NCI-H748 (cell line): ENCODE data around the gene UBQLNL.

ENCODE experiments used
- DNase-seq: peaks from one replicate; lab custom pipeline; 2025; ENCODE audit not compliant: unreplicated experiment; lab: John Stamatoyannopoulos, UW

UBQLNL gene, protein sequence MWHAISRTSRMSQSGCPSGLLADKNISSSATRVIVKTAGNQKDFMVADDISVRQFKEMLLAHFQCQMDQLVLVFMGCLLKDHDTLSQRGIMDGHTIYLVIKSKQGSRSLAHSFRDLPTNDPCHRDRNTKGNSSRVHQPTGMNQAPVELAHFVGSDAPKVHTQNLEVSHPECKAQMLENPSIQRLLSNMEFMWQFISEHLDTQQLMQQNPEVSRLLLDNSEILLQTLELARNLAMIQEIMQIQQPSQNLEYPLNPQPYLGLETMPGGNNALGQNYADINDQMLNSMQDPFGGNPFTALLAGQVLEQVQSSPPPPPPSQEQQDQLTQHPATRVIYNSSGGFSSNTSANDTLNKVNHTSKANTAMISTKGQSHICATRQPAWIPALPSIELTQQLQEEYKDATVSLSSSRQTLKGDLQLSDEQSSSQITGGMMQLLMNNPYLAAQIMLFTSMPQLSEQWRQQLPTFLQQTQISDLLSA

GRCh38 chr11:5516599-5516998 lies at the start of gene UBQLNL:
TSS of gene UBQLNL (minus strand) at chr11:5516699. CDS start at chr11:5516441, 258 bp downstream.
- DNase-seq = no peak

- DNase-seq = no peak
Measured at GRCh38 chr11:5564259-5565019, 47.9 kb upstream of the UBQLNL start.

DNA sequence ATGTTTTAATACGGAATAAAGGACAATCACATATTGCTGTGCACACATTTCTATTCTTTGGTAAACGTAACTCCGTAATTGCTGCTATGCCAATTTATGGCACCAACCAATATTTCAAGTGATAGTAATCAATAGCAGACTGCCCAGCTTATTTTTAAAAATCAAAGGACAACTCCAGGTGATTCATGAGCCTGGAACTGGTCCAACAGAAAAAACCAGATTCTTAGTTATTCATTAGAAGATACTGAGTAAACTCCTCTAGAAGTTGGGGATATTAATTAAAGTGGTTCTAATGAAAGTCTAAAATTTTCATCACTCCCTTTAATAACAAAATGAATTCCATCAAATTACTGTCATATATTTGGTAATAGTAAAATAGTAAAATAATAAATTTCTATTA lies 41.3 kb upstream of the UBQLNL start:
- no peak for DNase-seq

DNA sequence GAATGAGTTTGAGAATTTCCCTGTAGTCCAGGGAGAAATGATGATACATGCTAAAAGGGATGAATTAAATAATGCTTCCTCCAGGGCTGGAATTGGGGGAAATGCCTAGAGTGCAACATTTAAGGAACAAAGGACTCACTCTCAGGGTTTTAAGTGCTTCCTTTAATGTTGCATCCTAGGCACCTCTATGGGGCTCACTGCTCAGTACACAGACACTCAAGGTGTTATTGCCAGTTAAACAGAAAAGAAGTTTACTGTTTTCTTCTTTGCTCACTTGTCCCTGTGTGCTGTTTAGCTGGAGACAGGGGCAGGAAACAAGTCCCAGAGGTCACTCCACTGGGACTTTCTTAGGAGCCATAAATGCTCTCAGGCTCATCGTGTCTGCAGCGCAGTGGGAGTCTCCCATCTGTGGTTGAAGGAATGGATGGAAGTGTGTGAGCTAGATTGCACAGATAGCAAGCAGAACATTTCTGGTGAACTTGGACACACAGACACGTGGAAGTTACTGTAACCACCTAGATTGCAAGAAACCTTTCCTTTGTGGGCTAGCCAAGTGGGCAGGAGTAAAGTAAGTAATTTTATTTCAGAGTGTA lies 40.2 kb upstream of the UBQLNL start:
- DNase-seq = no peak

- no peak for DNase-seq
Measured at GRCh38 chr11:5553343-5553742, 36.8 kb upstream of the UBQLNL start.

- DNase-seq = no peak
Measured at GRCh38 chr11:5550440-5551095, 34.1 kb upstream of the UBQLNL start.

GRCh38 chr11:5548440-5548839 lies 31.9 kb upstream of the UBQLNL start, which contains the start of gene OR52H1:
TSS of gene OR52H1 (minus strand) at chr11:5548540. CDS start at chr11:5545505, 3,035 bp downstream.
- DNase-seq = no peak

DNA sequence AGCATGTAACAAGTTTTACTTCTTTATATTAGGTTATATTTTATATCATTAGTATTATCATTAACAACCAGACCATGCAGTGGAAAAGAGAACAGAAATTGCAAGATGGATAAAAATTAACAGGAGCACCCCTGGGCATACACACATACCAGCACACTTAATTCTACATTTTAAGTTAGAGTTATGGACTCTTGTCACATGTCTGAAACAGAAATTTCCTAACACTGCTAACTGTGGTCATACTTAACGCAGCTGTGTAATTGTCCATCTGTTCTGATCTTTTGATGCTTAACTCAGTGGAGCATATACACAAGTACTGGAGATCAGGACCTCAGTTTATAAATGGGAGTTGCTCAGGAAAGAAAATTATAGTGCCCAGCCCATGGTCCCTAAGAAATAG lies 31.5 kb upstream of the UBQLNL start:
- DNase-seq = no peak

DNA sequence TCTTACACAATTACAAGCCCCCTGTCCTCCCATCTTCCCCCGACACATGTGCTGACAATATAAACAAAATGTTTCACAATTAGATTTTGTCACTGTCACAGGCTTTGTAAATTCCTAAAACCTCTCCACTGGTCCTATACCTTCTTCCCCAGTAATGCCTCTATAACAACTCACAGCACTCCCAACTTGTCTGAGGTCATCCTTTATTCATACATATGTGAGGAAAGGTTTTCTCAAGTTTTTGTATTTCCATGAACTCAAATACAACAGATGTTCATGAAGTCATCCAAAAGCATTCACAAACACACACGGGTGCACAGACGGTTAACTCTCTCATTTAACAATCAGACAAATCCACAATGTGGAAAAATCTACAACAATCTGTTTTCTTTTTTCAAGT lies 30.0 kb upstream of the UBQLNL start:
- DNase-seq = no peak

- DNase-seq = no peak
Measured at GRCh38 chr11:5541427-5541826, 24.9 kb upstream of the UBQLNL start.

- no peak for DNase-seq
Measured at GRCh38 chr11:5536482-5536881, 20.0 kb upstream of the UBQLNL start.

DNA sequence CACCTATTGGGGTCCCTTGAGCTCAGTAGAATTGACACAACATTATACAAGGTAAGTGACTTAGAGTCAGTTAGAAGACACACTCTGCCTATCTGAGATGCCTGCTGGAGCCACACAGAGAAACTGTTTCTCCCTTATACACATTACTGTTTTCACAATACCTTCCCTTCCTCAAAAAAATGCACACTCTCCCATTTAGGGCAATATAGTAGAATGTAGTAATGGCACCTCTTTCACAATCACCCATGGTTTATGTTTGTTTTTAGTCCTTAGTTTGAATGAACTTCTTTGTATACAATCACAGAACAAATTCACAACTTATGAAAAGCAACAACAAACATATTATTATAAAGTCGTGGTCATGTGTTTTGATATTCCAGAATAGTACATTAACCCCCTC lies 17.5 kb upstream of the UBQLNL start:
- no peak for DNase-seq

DNA sequence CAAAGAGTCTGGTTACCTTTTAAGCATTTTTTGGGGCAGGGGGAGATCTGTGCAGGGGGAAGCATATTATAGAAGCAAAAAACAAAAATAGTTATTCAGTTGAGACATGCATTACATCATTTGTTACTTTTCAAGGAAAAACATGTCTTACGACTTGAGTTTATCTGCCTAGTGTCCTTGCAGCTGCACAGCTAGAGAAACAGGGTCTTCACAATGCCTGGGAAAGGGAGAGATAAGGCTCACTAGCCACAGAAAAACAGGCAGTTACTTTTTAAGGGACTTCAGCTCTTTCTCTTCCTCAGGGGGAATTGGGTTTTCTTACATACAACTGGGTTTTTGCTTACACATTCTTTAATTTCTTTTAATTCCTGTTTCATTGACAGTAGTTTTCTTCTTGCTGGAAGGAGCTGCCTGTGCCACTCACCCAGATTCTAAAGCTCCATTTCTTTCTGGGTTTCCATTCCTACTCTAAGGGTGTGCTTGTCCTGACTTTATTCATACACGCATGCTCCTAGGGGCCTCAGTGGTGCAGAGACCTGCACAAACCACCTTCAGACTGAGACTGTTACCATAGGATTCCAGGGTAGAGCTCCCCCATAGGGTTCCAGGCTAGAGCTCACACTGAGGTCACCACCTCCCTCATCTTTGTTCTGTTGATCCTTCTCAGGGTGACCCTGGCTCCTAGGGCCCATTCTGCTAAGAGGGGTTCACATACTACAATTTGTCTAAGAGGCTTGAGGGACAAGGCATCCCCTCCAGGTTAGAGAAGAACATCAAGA lies 14.7 kb upstream of the UBQLNL start:
- no peak for DNase-seq

- no peak for DNase-seq
Measured at GRCh38 chr11:5528495-5528894, 12.0 kb upstream of the UBQLNL start.

- no peak for DNase-seq
Measured at GRCh38 chr11:5527716-5528115, 11.2 kb upstream of the UBQLNL start.

GRCh38 chr11:5524756-5525155 lies 8.3 kb upstream of the UBQLNL start:
- DNase-seq = no peak

GRCh38 chr11:5522308-5522707 lies 5.8 kb upstream of the UBQLNL start:
- DNase-seq = no peak

DNA sequence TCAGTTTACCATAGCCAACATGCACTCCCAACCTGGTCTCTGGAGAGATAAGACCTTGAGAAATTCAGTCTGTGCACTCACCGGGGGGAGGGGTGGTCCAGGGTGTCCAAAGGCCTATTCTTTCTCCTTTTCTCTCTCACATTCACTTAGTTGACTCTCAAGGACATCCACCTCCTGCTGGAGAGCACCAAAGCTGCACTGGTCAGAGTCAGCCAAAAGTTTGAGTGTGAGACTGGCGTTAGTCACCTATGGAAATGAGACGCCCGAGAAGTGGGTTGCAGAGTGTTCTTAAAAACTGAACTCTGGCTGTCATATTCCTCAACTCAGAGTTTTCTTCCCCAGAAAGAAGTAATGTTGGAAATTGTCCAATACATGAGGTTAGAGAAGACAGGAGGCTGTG lies 5.0 kb upstream of the UBQLNL start:
- no peak for DNase-seq

- no peak for DNase-seq
Measured at GRCh38 chr11:5514841-5515240, 1.7 kb downstream of the UBQLNL start.

DNA sequence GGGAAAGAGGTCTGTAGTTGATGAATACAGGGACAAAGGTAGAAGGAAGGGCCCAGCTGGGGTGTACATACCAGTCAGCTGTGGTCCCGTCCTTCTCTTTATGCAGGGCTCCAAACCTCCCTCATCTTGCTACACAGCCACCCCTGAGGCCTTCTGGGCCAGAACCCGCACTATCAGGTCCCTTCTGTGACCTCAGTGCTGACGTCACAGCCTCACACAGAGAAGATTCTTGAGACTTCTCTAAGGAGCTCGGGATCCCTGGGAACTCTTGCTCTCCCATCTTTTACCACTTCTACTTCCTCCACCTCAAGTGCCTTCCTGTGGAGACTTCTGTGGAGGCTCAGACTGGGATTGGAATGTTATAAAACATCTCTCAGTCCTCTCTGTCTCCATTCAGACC lies 6.7 kb downstream of the UBQLNL start, which contains the start of gene UBQLN3:
Gene UBQLN3, minus strand, starts transcription at position 155 of the 400 bp plus-strand sequence. CDS start 399 bp downstream, outside the sequence.
- no peak for DNase-seq
